GM12878 (cell line): ENCODE data around the gene NRG2. TPM values are rescaled to one million over a fixed set of nuclear protein-coding genes. Genes with fewer than 3 reads are reported as not detected.

ENCODE experiments used
- ATAC-seq: fragments of 200-7000 bp; cut with Tn5 transposase; 3 replicates; pipeline ENCODE4 v1.9.1; 2020; ENCODE audit warnings: mild to moderate bottlenecking, moderate library complexity
- BruUV-seq: library from RNA; stranded (reverse); fragments of 400-500 nt; replicated peaks from 2 replicates; lab custom pipeline; 2021; lab: Mats Ljungman, UMichigan
- CTCF ChIA-PET: fragments of 300-600 bp; sonication (Branson Sonifier 250); formaldehyde crosslinking; extraction: SDS; loops from one replicate; lab custom pipeline; 2021; ENCODE audit warnings: inconsistent platforms; lab: Yijun Ruan, JAX
- POLR2A ChIA-PET: fragments of 350-600 bp; formaldehyde crosslinking; extraction: SDS; loops from one replicate; lab custom pipeline; 2021; ENCODE audit warnings: inconsistent platforms; lab: Charles Lee
- RAD21 ChIA-PET: fragments of 300-600 bp; sonication (Branson Sonifier 250); formaldehyde crosslinking; loops from one replicate; lab custom pipeline; 2023; ENCODE audit warnings: antibody characterized with exemption; ENCODE audit not compliant: unreplicated experiment; lab: Charles Lee
- SMC1A ChIA-PET: fragments of 300-600 bp; sonication (Branson Sonifier 250); formaldehyde crosslinking; loops from one replicate; lab custom pipeline; 2023; ENCODE audit not compliant: unreplicated experiment, uncharacterized antibody; lab: Charles Lee
- DNase-seq: peaks from one replicate; pipeline ENCODE4 v3.0.0-alpha.2; 2011; ENCODE audit warnings: low read depth, low spot score
- FAIRE-seq: peaks from 3 replicates; lab custom pipeline; 2011; peaks lifted over from hg19 to GRCh38; lab: Jason Lieb, UNC
- H2AFZ ChIP-seq: 2 replicates; pipeline ENCODE4 v1.6.0; 2011; ENCODE audit warnings: low read depth, low read length, control low read depth; ENCODE audit not compliant: control insufficient read depth
- H3K27ac ChIP-seq: 2 replicates; pipeline ENCODE4 v1.5.1; 2011; ENCODE audit warnings: control low read depth; ENCODE audit not compliant: control insufficient read depth, insufficient read depth
- H3K27me3 ChIP-seq, 2 experiments: replicated peaks in 1 of 2; 2 replicates each; pipeline versions ENCODE4 v1.6.0 to v1.6.1; 2011; ENCODE audit warnings: low read length in 1 of 2; ENCODE audit not compliant: control insufficient read depth in 2 of 2, insufficient read depth in 2 of 2
- H3K36me3 ChIP-seq, 2 experiments: 2 replicates each; pipeline ENCODE4 v1.5.1; 2011; ENCODE audit warnings: low read length in 1 of 2; ENCODE audit not compliant: control insufficient read depth in 2 of 2, insufficient read depth in 2 of 2
- H3K4me1 ChIP-seq: 2 replicates; pipeline ENCODE4 v1.6.1; 2011; ENCODE audit warnings: mild to moderate bottlenecking, low read length, moderate library complexity, mixed read lengths; ENCODE audit not compliant: control insufficient read depth, insufficient read depth
- H3K4me2 ChIP-seq: 2 replicates; pipeline ENCODE4 v1.6.0; 2011; ENCODE audit warnings: control low read depth; ENCODE audit not compliant: control insufficient read depth, insufficient read depth
- H3K4me3 ChIP-seq: fragments of 200-600 bp; sonication (generic); 2 replicates; pipeline ENCODE4 v1.5.1; 2016
- H3K79me2 ChIP-seq: 2 replicates; pipeline ENCODE4 v1.6.0; 2011; ENCODE audit warnings: low read length; ENCODE audit not compliant: control insufficient read depth, insufficient read depth
- H3K9ac ChIP-seq: 2 replicates; pipeline ENCODE4 v1.8.0; 2011; ENCODE audit warnings: low read length, control low read depth, mixed read lengths; ENCODE audit not compliant: control insufficient read depth, insufficient read depth
- H3K9me3 ChIP-seq: replicated peaks from 3 replicates; pipeline ENCODE4 v1.5.1; 2011; ENCODE audit warnings: mild to moderate bottlenecking, low read length; ENCODE audit not compliant: control insufficient read depth, insufficient read depth
- H4K20me1 ChIP-seq: 2 replicates; pipeline ENCODE4 v1.6.0; 2011; ENCODE audit not compliant: control insufficient read depth, insufficient read depth
- CUX1 ChIP-seq: IDR thresholded peaks from 2 replicates; pipeline ENCODE4 v1.6.1; 2012; ENCODE audit warnings: improper control_type of control experiment, low read depth, low read length; ENCODE audit not compliant: insufficient replicate concordance
- GABPA ChIP-seq: IDR thresholded peaks from 2 replicates; pipeline ENCODE4 v1.6.1; 2014; ENCODE audit warnings: antibody characterized with exemption, low read depth, mild to moderate bottlenecking, inconsistent platforms
- NR2C2 ChIP-seq: IDR thresholded peaks from 2 replicates; pipeline ENCODE4 v1.6.1; 2011; ENCODE audit warnings: borderline replicate concordance, low read depth; ENCODE audit not compliant: control insufficient read depth, insufficient read length
- NR2F1 ChIP-seq: fragments of 450-650 bp; conservative IDR thresholded peaks from 2 replicates; pipeline ENCODE4 v1.6.1; 2017; ENCODE audit warnings: mild to moderate bottlenecking
- ZNF274 ChIP-seq: IDR thresholded peaks from one replicate; pipeline ENCODE4 v1.8.0; 2011; ENCODE audit not compliant: insufficient read length, insufficient read depth
- ZNF592 ChIP-seq: fragments of 450-650 bp; IDR thresholded peaks from 2 replicates; pipeline ENCODE4 v1.6.1; 2017; ENCODE audit warnings: mild to moderate bottlenecking, moderate library complexity
- WGBS: methylation state at CpG from one replicate; pipeline ENCODE4 v1.1.6; 2016; ENCODE audit warnings: low lambda C conversion rate; ENCODE audit not compliant: insufficient replicate concordance, insufficient coverage; ENCODE audit errors: missing lambda C conversion rate; 5-methylcytosine and 5-hydroxymethylcytosine counted together
- in situ Hi-C: fragments of 300-500 bp; cut with MboI; formaldehyde crosslinking; loops from 9 replicates; pipeline ENCODE4 v1.14.3; 2018; ENCODE audit warnings: mixed read lengths
- intact Hi-C: fragments of 100-400 bp; cut with micrococcal nuclease; formaldehyde crosslinking; loops from one replicate; pipeline ENCODE4 v1.14.2; 2022; ENCODE audit not compliant: unreplicated experiment
- polyA plus RNA-seq, 11 experiments: library from polyadenylated mRNA; depleted of rRNA in 4 of 11; unstranded in 6 of 11; stranded (reverse) in 5 of 11; fragments of >200 nt; fragmentation: Nextera tagmentation in 4 of 11; fragmentation: Illumina TruSeq in 1 of 11; extraction: Ambion mirVana in 4 of 11; extraction: Trizol in 1 of 11; gene quantifications; 1 replicate in 1 of 11; 2 replicates in 10 of 11; pipeline versions ENCODE4 v1.2.1 to v1.2.3, GENCODE V29; 2011 to 2016; ENCODE audit warnings: inconsistent platforms in 2 of 11, missing spikeins in 2 of 11, low read depth in 1 of 11
- total RNA-seq, 4 experiments: library from RNA; depleted of rRNA in 3 of 4; stranded (reverse); fragments of >200 nt in 3 of 4; fragmentation: Illumina TruSeq in 1 of 4; extraction: Trizol in 1 of 4; gene quantifications; 2 replicates each; pipeline versions ENCODE4 v1.2.1 to v1.2.3, GENCODE V29; 2013 to 2021
- TF ChIP-seq, protein P1 (sequence below): IDR thresholded peaks from 2 replicates; pipeline ENCODE4 v1.6.1; 2012; ENCODE audit warnings: mild to moderate bottlenecking, low read depth, low read length

The NRG2 gene
- total and polyA plus RNA-seq, 10 of the 15 experiments (the other 5 are each of a cell fraction or from before 2014, with no cell fraction given): 0.10 to 21.7 (median 9.6) TPM

- no peak for TF ChIP-seq CUX1
- TF ChIP-seq, all 136 proteins: peak for 0
Observed at GRCh38 chr5:140083120-140083519, 40.0 kb upstream of the NRG2 start (continued).

DNA sequence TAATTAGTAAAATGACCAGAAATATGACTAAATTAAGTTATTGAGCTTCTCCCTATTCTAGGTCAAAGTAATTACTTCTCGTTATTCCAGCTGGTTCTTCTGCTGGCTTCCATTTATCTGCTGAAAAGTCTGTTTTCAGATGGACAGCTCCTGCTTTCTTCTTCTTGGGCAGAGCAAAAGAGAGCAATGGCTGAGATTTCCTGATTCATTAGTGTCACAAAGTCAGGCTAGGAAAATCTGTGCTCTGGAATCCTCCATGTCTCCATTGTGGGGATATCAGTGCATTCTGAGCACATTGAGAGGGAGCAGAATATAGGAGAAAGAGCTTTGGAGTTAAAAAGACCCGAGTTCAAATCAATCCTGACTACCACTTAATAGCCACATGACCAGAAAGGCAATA is 33.7 kb upstream of the NRG2 start:
- no TSS peak for BruUV-seq
- H3K9ac ChIP-seq: no peak overlapping the region
- H3K36me3 ChIP-seq: no peaks in the 10 kb centered on the region
- no peaks in the 10 kb centered on the region for H3K4me1 ChIP-seq
- CTCF ChIA-PET: interaction anchor here (0.8 to 8.6 kb wide), 8 partner anchors 8 to 74 kb away, joined by 3 to 353 read pairs (median 10); no protein-coding TSS in a partner anchor
- H3K4me3 ChIP-seq: no peak overlapping the region
- in situ Hi-C loops (no loop called here), intact Hi-C loops (loop anchor here (10.0 kb wide), 1 partner anchor 292 kb away; no protein-coding TSS in a partner anchor)
- H3K27ac ChIP-seq: no peak overlapping the region
- H3K9me3 ChIP-seq: no peaks in the 10 kb centered on the region
- WGBS: 0% methylated on average over 2 of the region's 2 CpGs
- ATAC-seq (no peak), FAIRE-seq (no peak), DNase-seq (no peak)
- no peak for TF ChIP-seq GABPA
- TF ChIP-seq, protein P1, sequence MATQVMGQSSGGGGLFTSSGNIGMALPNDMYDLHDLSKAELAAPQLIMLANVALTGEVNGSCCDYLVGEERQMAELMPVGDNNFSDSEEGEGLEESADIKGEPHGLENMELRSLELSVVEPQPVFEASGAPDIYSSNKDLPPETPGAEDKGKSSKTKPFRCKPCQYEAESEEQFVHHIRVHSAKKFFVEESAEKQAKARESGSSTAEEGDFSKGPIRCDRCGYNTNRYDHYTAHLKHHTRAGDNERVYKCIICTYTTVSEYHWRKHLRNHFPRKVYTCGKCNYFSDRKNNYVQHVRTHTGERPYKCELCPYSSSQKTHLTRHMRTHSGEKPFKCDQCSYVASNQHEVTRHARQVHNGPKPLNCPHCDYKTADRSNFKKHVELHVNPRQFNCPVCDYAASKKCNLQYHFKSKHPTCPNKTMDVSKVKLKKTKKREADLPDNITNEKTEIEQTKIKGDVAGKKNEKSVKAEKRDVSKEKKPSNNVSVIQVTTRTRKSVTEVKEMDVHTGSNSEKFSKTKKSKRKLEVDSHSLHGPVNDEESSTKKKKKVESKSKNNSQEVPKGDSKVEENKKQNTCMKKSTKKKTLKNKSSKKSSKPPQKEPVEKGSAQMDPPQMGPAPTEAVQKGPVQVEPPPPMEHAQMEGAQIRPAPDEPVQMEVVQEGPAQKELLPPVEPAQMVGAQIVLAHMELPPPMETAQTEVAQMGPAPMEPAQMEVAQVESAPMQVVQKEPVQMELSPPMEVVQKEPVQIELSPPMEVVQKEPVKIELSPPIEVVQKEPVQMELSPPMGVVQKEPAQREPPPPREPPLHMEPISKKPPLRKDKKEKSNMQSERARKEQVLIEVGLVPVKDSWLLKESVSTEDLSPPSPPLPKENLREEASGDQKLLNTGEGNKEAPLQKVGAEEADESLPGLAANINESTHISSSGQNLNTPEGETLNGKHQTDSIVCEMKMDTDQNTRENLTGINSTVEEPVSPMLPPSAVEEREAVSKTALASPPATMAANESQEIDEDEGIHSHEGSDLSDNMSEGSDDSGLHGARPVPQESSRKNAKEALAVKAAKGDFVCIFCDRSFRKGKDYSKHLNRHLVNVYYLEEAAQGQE: peak; percentile 37; the same call in 1 of the 2 replicates
- TF ChIP-seq ZNF592: no peak
- no peak for TF ChIP-seq NR2C2
- TF ChIP-seq ZNF274: no peak
- TF ChIP-seq NR2F1: no peak
- SMC1A ChIA-PET: interaction anchor here (0.6 to 5.7 kb wide), 17 partner anchors 9 to 290 kb away, joined by 3 to 66 read pairs (median 4); partner anchors contain the start of gene PURA
- no peaks in the 10 kb centered on the region for H4K20me1 ChIP-seq
- H3K27me3 ChIP-seq: no peaks in the 10 kb centered on the region
- H3K4me2 ChIP-seq: no peak overlapping the region
- H2AFZ ChIP-seq: no peak overlapping the region
- POLR2A ChIA-PET: interaction anchor here (0.5 to 1.4 kb wide), 2 partner anchors 11 to 18 kb away, joined by 4 to 6 read pairs; no protein-coding TSS in a partner anchor
- no peaks in the 10 kb centered on the region for H3K79me2 ChIP-seq
- RAD21 ChIA-PET: interaction anchor here (0.9 to 8.2 kb wide), 5 partner anchors 18 to 79 kb away, joined by 3 to 64 read pairs (median 6); no protein-coding TSS in a partner anchor
